Calu3 (cell line): ENCODE data around the gene ERI2. TPM values are rescaled to one million over a fixed set of nuclear protein-coding genes. Genes with fewer than 3 reads are reported as not detected.

Experiments
- BruUV-seq: library from RNA; stranded (reverse); fragments of 400-500 nt; replicated peaks from 2 replicates; lab custom pipeline; 2021; lab: Mats Ljungman, UMichigan
- CTCF ChIA-PET: fragments of 300-600 bp; sonication (Branson Sonifier 250); formaldehyde crosslinking; loops from one replicate; lab custom pipeline; 2022; ENCODE audit warnings: antibody characterized with exemption; lab: Charles Lee
- DNase-seq: peaks from one replicate; pipeline ENCODE4 v3.0.0; 2022
- H3K27ac Mint-ChIP-seq: one replicate; pipeline ENCODE4 v1.8.0; 2022; ENCODE audit warnings: mixed read lengths; ENCODE audit not compliant: unreplicated experiment
- H3K27me3 Mint-ChIP-seq: one replicate; pipeline ENCODE4 v1.8.0; 2022; ENCODE audit warnings: mixed read lengths; ENCODE audit not compliant: unreplicated experiment
- H3K36me3 Mint-ChIP-seq: one replicate; pipeline ENCODE4 v1.8.0; 2022; ENCODE audit warnings: mild to moderate bottlenecking, moderate library complexity, mixed read lengths; ENCODE audit not compliant: insufficient read depth, unreplicated experiment
- H3K4me1 Mint-ChIP-seq: one replicate; pipeline ENCODE4 v1.8.0; 2022; ENCODE audit warnings: mild to moderate bottlenecking, low read depth, mixed read lengths; ENCODE audit not compliant: unreplicated experiment
- H3K4me3 Mint-ChIP-seq: one replicate; pipeline ENCODE4 v1.8.0; 2022; ENCODE audit warnings: mild to moderate bottlenecking, low read depth, moderate library complexity, mixed read lengths; ENCODE audit not compliant: unreplicated experiment
- H3K9me3 Mint-ChIP-seq: one replicate; pipeline ENCODE4 v1.8.0; 2022; ENCODE audit warnings: low read depth, mixed read lengths; ENCODE audit not compliant: unreplicated experiment
- intact Hi-C: fragments of 100-400 bp; cut with micrococcal nuclease; formaldehyde crosslinking; loops from one replicate; pipeline ENCODE4 v1.10.0; 2022; ENCODE audit not compliant: unreplicated experiment
- total RNA-seq: library from RNA; stranded (reverse); gene quantifications from 2 replicates; pipeline ENCODE4 v1.2.3, GENCODE V29; 2022
- TF ChIP-seq, protein P1 (sequence below): fragments of 200-600 bp; IDR thresholded peaks from one replicate; pipeline ENCODE4 v1.8.0; 2022; ENCODE audit warnings: antibody characterized with exemption; ENCODE audit not compliant: unreplicated experiment

ERI2 gene
- total RNA-seq, 1 experiment from 2014 or later, result 32.6 TPM

DNA sequence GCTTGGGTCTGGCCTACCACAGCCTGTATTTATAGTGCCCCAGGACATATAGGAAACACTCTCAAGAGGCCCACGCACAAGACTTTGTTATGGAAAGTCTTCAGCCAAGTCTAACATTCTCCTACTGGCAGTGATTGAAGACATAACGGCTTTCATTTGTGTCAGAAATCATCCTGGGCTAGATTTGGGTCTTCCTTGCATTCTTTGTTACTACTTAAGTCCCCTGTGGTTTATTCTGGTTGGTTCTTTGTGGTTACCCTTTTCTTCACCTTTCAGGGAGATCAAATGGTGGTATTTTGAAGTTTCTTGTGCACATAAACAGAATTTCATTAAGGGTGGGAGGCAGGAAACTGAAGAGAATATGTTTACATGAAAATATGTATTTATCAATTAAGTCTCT is 37.8 kb upstream of the ERI2 start:
- Mint-ChIP-seq H3K27me3 (no peaks in the 10 kb centered on the region), H3K27ac (no peak overlapping the region), H3K4me3 (no peak overlapping the region), H3K36me3 (peaks cover 13% of the 10 kb centered on the region), H3K4me1 (peaks cover 6% of the 10 kb centered on the region), H3K9me3 (no peaks in the 10 kb centered on the region)
- no TSS peak for BruUV-seq
- CTCF ChIA-PET, result no interaction called here
- TF ChIP-seq, protein P1, sequence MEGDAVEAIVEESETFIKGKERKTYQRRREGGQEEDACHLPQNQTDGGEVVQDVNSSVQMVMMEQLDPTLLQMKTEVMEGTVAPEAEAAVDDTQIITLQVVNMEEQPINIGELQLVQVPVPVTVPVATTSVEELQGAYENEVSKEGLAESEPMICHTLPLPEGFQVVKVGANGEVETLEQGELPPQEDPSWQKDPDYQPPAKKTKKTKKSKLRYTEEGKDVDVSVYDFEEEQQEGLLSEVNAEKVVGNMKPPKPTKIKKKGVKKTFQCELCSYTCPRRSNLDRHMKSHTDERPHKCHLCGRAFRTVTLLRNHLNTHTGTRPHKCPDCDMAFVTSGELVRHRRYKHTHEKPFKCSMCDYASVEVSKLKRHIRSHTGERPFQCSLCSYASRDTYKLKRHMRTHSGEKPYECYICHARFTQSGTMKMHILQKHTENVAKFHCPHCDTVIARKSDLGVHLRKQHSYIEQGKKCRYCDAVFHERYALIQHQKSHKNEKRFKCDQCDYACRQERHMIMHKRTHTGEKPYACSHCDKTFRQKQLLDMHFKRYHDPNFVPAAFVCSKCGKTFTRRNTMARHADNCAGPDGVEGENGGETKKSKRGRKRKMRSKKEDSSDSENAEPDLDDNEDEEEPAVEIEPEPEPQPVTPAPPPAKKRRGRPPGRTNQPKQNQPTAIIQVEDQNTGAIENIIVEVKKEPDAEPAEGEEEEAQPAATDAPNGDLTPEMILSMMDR, result no peak
- no peak for DNase-seq
- intact Hi-C loops, result no loop called here

- BruUV-seq, result no TSS peak
- no peaks in the 10 kb centered on the region for H3K36me3 Mint-ChIP-seq
- no peak for DNase-seq
- CTCF ChIA-PET, result no interaction called here
- TF ChIP-seq, protein P1, result no peak
- no peak overlapping the region for H3K27ac Mint-ChIP-seq
- intact Hi-C loops, result no loop called here
- peaks cover 13% of the 10 kb centered on the region for H3K4me1 Mint-ChIP-seq
- no peaks in the 10 kb centered on the region for H3K9me3 Mint-ChIP-seq
- no peak overlapping the region for H3K4me3 Mint-ChIP-seq
- no peaks in the 10 kb centered on the region for H3K27me3 Mint-ChIP-seq
Measured at GRCh38 chr16:20839504-20839903, 33.2 kb upstream of the ERI2 start.

DNA sequence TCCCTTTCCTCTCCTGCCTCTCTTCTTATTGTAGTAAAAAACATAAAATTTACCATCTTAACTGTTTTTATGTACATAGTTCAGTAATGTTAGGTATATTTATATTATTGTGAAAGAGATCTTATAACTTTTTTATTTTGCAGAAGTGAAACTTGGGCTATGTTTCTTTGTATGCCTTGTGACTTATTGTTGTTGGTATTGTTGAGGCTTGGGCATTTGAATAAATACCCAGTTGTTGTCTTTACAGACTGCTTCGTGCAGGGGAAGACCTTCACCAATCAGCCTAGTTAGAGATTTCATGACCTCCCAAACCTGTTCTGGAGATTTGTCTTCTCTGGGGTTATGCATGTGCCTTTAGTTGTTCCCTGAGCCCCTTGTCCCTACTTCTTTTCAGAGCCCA is 32.0 kb upstream of the ERI2 start:
- Mint-ChIP-seq H3K27ac (no peak overlapping the region), H3K9me3 (no peaks in the 10 kb centered on the region), H3K27me3 (no peaks in the 10 kb centered on the region), H3K4me3 (no peak overlapping the region), H3K36me3 (no peaks in the 10 kb centered on the region), H3K4me1 (peaks cover 13% of the 10 kb centered on the region)
- BruUV-seq, result no TSS peak
- no peak for DNase-seq
- TF ChIP-seq, protein P1, result no peak
- intact Hi-C loops, result no loop called here
- CTCF ChIA-PET, result no interaction called here

DNA sequence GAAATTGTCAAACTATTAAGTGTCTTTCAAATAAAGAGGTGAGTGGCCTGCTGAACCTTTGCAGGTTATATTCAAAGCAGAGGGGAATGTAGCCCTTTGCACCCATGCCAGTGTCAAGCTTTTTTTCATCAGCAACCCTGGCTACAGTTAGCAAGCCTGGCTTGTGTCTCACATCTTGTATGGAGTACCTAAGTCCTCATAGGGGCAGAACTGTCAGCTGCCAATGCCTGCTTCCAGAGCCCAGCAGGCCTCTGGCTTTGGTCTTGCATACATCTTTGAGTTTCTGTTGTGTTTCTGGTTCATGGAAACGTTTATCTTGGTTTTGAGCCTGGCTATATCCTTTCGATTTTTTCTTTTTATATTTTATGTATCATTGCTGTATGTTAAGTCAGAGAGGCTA is 26.8 kb upstream of the ERI2 start:
- H3K27ac Mint-ChIP-seq, result no peak overlapping the region

More for the DNA sequence above, 26.8 kb upstream of the ERI2 start:
- BruUV-seq, result no TSS peak
- no peak for DNase-seq
- Mint-ChIP-seq H3K4me1 (no peaks in the 10 kb centered on the region), H3K4me3 (no peak overlapping the region), H3K36me3 (no peaks in the 10 kb centered on the region), H3K9me3 (no peaks in the 10 kb centered on the region), H3K27me3 (no peaks in the 10 kb centered on the region)
- CTCF ChIA-PET, result interaction anchor here (0.5 kb wide), 2 partner anchors 42 to 1358 kb away, joined by 3 read pairs; no protein-coding TSS in a partner anchor
- TF ChIP-seq, protein P1, result no peak
- intact Hi-C loops, result no loop called here
